ENCODE measurements around the gene NFATC3.

GRCh38 chr16:68273459-68273858 is 188.3 kb downstream of the NFATC3 start:
- no peak for TF ChIP-seq POLR2A (IDR thresholded peaks at IDR 0.05; ENCODE audit: extremely low read depth, insufficient read length)
- TF ChIP-seq CTCF (IDR thresholded peaks at IDR 0.05; ENCODE audit: low read depth, low read length): no peak
- no peak for TF ChIP-seq MYC (IDR thresholded peaks at IDR 0.05; ENCODE audit: low read depth, low read length)
- no peak for TF ChIP-seq MAX (IDR thresholded peaks at IDR 0.05; ENCODE audit: low read depth, low read length)
